ENCODE data around the gene DOCK1.

DOCK1 gene

DNA sequence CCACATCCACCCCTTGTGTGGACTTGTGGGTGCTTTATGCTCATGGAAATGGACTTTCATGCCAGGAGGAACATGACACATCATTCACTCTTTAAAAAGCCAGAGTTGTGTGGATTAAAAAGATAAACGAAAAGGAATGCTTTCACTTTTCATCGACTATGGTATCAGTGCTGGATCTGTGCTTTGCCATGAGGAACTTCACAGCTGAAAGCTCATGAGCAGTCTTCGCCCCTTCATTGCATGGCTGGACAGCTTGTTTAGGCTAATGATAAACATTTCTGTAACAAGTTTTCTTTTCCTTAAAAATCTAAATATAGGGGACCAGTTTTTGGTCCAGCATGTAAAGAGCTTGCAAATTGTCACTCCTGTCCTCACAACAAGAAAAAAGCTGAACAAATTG is 470.2 kb downstream of the DOCK1 start:
- no peak for DNase-seq

DNA sequence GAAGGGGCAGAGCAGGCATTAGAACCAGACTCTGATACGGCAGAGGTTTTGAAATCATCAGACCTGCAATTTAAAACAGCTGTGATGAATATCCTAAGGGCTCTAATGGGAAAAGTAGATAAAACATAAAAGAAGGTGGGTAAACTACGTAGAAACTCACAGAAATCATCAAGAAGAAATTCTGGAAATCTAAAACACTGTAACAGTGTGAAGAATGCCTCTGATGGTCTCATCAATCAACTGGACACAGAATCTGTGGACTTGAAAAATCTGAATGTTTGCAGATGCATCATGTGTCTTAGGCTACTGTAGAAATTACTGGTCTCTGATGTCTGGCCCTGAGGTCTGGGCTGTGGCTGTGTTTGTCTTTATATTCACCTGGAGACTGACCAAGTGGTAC is 470.8 kb downstream of the DOCK1 start:
- DNase-seq, result no peak

DNA sequence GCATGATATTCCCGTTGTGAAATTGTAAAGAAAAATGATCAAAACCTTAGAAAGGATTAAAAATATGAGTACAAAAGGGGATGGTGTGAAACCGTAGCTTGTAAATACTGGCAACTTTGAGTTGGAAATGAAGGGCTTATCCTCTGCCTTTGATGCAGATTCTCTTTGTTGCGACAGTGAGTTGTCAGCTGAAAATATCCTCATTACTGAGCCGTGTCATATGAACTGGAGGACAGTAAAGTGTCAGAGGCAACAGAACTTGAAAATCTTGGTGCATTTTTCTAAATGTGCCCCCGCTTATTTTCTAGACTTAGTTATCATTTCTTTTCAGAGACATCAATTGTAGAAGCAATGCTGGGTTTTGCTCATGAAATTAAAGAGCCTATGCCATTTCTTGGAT is 473.4 kb downstream of the DOCK1 start:
- no peak for DNase-seq

DNA sequence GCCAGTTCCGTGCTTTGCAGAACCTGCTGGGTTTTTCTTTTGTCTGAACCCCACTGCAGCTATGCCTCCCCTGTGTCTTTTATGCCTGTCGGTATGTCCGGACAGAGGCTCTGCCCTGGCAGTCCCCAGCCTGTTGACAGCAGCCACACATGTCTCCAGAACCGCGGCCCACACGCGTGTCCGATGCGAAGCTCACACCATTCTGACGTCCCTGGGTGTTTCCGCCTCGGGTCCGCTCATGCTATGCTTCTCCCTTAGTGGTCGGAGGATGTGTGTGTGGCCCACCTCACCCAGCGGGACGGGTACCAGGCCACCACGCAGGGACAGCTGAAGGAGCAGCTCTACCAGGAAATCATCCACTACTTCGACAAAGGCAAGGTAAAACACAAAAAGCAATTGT is 479.3 kb downstream of the DOCK1 start:
- no peak for DNase-seq

DNA sequence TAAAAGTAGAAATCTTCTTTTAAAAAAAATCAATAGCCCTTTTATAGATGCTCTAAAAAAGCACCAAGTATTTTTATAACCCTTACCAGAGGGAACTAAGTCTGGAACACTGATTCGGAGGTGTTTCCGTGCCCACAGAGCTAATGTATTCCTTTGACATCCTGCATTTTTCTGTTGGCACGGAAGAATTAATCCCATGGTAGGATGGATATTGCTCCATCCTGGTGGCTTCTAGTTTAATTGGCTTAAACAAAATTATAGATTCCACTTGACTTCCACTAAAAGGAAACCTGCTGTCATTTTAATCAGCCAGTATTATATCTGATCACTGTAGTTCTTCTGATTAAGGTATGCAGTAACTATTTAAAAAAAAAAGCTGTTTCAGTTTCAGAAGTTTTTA is 479.8 kb downstream of the DOCK1 start:
- no peak for DNase-seq

DNA sequence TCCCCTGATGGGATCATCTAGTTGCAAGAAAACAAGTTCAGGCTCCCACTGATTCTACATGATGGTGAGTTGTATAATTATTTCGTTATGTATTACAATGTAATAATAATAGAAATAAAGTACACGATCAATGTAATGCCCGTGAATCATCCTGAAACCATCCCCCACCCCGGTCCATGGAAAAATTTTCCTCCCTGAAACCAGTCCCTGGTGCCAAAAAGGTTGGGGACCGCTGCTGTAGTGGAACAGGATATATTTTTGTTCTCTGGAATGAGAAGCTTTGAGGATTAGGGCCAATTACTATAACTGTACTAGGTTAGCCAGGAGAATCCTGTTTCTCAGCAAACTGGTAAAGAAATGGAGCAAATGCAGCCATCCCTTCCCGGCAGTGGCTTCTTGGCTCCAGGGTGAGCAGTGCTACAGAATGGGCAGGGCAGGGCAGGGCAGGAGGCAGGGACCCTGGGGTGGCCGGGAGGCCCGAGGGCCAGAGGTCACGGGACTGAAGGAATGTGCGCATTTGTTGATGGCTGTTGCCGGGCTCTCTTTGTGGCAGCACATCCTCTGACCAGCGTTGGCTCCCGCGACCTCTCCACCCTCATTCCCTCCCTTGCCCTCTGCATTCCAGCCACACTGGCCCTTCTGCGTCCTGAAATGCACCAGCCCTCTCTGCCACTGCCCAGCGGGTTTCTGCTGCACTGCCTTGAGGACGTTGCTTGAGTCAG is 481.5 kb downstream of the DOCK1 start:
- no peak for DNase-seq

DNA sequence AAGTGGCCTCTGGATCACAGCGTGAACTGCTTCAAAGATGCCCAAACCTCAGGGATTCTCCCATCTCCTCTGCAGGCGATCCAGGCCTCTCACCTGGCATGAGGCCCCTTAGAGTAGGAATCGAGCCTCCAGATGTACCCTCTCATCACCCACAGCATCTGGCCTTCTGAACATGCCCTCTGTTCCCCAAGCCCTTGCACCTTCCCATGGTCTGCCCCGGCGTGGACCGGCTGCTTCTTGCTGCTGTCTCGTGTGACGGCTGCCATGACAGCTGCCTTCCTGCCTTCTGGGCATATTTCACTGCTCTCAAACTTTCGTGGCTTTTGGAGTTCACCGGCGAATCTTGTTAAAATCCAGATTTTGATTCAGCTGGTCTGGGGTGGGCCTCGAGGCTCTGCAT is 486.6 kb downstream of the DOCK1 start:
- no peak for DNase-seq

DNA sequence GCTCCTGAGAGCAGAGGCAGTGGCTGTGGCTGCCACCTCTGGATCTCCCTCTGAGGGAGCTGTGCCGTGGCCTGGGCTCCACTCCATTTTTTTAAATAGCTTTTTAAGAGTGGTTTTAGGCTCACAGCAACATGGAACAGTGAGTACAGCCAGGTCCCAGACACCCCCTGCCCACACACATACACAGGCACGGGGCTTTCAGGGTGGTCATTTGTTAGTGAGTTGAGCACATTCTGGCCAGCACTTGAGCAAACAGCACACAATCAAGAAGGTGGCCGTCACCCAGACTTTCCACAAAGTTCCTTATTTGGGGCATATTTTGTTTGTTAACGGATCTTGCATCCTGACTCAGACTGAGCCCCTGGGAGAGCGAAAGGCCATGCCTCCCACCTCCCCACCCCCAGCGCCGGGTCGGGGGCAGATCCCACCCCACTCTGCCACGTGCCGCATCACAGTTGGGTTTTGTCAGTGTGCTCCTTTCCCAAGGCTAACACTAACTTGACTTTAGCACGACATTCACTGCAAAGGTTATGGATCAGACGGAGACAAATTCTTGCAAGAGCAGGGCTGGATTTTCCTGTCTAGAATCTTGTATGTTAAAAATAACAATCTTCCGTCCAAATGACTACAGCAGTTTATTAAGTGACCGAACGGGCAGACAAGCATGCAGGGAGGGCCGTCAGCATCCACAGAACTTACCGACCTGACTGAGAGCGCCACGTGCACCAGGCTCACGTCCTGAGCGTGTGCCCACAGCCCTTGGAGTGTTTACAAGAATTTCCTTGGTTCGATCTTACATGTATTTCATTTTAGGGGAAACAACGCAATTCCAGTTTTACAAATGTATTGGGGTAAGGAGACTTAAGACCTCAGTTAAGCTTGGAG is 487.4 kb downstream of the DOCK1 start:
- no peak for DNase-seq

DNA sequence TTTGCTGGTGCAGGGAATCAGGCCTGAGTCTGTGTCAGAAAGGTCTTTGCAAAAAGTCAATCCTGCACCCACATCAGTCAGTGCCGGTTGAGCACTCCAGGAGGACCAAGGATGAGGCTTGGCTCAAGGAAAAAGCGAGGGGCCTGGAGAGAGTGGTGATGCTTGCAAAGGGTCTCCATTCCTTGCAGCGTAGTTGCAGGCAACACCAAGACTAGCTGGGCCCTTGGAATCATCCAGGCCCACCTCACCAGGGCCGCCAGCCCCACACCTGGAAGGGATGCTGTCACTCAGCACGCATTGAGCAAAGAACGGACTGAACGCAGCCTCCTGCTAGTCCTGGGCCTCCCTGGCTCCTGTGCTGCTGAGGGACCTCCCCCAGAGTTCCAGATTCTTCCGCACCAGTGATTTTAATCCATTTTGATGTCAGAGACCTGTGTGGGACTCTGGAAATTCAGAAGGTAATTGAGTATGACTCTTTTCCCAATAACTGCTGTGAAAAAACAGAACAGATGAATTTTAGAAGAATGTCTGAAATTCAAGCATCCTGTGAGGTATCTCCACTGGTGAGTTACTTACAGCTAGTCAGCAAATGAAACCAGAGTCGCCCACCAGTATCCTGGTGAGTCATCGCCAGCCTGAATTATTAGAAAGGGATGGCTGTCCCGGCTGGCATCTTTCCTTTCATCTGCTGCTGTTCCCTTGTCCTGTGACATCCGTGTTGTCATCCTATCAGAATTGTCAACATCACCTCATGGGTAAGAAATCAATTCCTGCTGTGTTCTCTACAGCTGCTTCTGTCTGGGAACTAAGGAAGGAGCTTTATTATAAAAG is 493.1 kb downstream of the DOCK1 start:
- DNase-seq, result no peak

DNA sequence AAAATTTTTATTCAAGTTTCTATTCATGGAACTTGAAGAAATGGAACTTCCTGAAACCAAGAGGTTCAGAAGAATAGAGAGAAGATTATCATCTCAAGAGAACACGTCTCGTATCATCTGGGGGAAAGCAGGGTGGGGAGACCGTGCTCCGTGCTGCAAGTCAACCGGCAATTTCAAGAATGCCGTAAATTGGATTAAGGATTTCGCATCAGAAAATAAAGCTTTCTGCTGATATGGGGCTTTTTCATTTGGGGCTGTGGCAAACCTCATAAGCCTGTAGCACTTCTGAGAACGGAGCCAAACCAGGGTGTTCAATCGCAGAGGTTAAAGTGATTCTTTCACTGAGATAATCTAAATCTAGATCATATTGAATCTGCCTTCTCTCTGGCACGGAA is 493.7 kb downstream of the DOCK1 start:
- DNase-seq, result no peak

DNA sequence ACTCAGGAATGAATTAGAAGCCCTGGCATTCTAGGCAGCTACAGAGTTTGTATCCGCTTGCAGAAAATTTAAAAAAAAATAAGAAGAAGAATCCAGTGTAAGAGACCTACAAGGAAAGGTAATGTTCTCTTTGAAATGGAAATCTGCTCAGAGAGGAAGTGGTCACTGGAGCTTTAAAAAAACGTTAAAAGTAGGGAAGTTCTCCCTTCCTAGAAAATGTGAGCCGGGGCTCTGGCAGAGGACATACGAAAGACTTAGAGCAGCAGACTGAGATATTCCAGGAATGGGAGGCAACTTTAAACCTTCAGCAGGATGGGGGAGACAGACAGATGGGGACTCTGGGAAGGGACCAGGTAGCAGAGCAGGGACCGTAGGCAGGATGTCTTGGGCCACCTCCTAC is 494.4 kb downstream of the DOCK1 start:
- no peak for DNase-seq

DNA sequence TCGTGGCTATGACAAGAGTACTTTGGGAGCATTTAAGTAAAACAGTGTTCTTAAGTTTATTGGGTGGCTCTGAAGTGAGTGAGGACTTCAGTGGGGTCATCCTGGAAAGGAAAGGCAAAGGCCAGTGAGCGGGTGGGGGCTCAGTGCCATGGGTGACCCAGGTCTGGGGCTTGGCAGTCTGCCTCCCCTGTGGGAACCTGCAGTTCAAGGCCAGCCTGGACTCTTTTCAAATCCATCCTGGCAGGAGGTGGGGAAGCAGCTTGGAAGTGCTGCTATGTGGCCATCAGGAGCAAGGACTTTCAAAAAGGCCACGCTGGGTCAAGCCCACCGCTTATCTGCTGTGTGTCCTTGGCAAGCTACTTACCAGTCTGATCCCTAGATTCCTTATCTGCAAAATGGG is 495.0 kb downstream of the DOCK1 start:
- no peak for DNase-seq

DNA sequence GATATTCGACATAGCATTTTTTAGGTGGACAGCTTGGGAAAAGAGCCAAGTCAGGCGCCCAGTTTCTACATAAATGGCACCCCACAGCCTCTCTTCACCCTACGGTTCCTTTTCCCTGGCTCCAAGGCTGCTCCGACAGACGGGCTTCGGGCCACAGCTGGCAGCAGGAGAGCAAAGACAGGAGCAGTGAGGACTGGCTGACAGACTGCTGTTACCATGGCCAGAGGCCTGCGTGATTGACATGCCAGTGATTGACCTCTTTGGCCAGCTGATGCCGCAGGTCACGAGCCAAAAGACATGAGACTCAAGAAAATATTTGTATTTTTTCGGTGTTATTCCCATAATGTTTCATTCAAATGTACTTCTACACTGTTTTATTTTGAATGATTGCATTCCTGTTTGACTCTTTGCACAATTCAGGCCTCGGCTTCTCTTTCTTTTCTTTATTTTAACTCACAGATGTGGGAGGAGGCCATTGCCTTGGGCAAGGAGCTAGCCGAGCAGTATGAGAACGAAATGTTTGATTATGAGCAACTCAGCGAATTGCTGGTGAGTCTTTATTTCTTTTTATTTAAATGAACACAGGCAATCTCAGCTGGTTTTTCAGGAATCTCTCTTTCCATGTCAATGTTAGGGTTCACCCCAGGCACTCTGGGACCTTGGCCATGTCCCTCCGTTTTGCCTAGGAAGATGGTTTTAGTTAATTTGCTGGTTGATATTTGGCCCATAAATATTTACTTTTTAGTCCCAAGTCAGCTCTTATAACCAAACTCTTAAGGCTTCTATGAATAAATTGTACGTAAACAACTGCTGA is 497.6 kb downstream of the DOCK1 start:
- DNase-seq, result no peak

DNA sequence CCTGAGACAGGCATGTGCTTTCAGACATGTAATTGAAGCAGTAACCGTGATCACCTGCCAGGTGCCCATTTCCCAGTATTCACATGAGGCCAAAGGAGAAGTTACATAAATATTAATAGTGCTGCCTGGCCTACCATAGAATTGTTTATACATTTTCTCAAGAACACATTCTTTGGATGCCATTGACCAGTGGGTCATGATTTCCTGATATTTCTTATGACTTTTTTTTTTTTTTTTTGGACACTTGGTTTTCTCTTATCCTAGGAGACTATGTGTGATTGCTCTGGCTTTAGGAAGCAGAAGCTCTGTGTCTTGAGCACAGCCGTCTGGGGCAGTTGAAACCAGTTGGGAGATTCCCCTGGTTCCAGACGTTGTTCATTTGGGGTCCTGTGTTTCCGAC is 500.0 kb downstream of the DOCK1 start:
- no peak for DNase-seq

DNA sequence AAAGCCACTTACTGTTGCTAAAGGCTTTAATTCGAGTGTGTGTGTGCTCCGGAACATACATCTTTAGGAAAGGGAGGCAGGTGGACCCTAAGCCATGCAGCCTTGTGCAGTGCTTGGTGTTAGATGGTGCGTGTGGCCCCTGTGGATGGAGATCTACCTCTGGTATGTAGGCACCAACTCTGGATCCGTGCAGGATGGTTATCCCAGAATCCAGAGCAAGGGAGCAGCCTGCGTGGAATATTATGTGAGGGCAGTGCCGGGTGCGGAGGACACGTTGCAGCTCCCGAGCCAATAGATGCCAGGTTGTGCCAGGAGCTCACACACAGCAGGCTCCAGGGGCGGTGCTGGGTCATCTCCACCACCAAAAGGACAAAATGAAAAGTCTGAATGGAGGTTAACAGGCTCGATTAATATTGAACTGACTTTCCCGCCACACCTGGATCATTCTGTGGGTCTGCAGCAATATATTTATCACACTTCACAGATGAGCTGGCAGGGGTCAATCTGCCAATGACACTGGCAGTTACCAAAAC is 500.9 kb downstream of the DOCK1 start:
- DNase-seq, result no peak

DNA sequence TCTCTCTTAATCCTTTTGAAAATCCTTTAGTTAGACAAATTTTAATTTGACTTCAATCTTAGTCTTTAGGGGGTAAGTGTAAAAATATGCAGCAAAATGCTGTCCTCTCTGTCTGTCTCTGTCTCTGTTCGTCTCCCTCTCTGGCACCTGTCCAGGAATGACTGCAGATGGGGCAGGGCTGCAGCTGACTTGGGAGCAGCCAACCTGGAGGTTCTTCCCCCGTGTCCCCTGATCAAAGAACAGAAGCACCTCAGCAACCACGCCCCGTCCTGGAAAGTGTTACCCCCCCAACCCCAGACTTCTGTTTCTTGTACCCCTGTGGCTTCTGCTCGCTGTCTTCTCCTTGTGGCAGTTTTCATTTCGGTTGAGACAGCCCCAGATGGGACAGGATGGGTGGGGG is 502.3 kb downstream of the DOCK1 start:
- DNase-seq, result no peak

DNA sequence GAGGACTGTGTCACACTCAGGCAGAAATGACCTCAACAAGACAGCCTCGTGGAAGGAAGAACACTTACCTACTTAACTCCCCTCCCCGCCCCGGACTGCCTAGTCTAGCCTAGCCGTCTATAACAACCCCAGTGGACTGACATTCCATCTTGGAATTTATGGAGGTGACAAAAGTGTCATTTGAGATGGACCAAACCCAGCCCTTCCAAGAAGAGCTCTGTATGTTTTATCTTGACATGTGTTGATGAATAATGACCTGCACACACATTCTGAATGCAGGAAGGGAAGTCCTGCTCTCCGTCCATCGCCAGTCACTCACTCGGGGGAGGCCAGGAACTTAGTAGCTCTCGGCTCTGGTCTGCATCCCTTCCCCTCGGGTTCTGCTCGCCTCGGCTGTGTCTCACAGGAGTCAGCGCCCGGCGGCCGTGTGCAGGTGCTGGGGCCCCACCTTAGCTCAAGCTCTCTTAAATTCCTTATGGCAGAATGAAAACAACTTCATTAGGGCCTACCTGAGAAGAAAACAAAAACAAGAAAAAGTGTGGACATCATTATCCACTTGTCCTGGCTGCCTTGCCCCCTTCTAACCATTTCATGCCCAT is 503.0 kb downstream of the DOCK1 start:
- DNase-seq, result no peak

DNA sequence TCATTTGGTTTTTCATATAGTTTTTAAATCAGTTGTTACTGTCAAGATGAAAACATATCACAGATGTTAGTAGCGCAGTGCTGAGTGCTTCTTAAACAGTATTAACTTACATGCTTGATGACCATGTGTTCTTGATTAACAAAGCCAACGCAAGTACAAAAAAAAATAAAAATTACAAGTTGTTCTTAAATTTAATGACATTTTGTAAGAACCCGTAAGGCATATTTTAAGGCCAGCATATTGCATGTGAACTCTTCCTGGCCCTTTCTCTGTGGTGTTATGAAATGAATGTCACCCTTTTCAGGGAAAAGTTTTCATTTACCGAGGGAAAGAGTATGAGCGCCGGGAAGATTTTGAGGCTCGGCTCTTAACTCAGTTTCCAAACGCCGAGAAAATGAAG is 503.5 kb downstream of the DOCK1 start:
- DNase-seq, result no peak

DNA sequence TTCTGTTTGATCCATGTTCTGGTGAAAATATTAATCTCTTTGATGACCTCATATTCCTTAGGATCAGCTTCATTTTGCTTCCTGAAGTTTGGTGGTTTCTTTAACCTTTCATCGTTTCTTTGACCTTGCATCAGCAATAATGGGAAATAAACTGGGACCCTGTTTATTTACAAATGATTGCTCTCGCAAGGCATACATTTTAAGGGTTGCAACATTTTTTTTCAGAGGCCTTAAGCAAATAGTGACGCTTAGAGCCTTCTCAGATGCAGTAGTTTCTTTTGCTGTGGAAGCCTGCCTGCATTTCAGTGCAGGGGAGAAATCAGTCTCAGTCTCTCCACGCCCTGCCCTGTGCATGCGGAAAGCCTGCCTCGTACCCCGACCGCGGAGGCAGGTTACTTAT is 504.8 kb downstream of the DOCK1 start:
- DNase-seq, result no peak

DNA sequence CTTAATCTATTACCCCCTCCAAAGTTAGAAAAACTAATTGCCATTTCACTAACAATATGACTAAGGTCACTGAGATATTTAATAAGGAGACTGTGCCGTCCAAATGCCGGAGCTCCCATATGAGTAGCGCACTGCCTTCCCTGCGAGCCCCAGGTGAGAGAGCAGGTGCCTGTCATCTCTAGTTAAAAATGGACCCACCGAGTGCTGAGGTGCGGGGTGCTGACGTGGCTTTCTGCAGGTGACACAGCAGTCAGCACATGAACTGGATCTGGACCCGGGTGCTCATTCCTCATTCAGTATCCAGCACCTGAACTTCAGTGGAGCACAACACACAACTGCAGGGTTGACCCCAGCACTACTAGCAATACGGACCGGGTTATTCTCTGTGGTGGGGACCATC is 505.8 kb downstream of the DOCK1 start:
- DNase-seq, result no peak

DNA sequence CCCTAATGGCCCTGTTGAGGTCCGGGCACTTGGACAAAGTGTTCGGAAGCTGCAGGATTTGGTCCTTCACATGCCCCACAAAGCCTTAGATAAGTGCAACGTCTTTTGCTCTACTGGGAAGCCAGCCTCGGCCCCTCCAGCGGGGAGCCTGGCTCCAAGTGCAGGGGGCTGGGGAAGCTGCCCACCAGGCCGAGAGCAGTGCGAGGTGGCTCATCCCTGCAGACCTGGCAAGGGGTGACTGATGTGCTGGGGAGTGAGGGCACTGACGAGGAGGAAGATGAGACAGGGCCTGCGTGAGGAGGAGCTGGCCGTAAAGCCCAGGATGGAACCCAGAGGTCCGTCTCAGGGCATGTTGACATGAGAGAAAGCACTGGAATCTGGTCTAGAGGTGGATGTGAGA is 508.1 kb downstream of the DOCK1 start:
- DNase-seq, result no peak

DNA sequence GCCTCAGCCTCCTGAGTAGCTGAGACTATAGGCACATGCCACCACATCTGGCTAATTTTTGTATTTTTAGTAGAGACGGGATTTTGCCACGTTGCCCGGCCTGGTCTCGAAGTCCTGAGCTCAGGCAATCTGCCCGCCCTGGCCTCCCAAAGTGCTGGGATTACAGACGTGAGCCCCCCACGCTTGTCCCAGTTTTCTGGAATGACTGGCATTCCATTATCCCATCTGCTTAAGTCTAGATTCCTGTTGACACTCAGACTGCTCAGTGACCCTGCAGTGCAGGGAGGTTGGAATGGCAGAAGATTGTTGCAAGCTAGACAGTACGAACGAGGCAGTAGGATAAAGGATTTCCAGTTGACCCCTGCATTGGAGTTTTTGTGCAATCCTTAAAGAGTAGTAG is 508.8 kb downstream of the DOCK1 start:
- DNase-seq, result no peak

Measured in activated CD4-positive, alpha-beta T cell treated with anti-CD3 and anti-CD28 coated beads, Interleukin-2, amount 50 U/mL, for 4 hours (primary cell).